ENCODE measurements around the gene AMMECR1L.
"Not testable (repeated sequence)": the region's sequence is repeated elsewhere in the genome, so short reads cannot be mapped to it uniquely, and the experiment has no call there.

The AMMECR1L gene

DNA sequence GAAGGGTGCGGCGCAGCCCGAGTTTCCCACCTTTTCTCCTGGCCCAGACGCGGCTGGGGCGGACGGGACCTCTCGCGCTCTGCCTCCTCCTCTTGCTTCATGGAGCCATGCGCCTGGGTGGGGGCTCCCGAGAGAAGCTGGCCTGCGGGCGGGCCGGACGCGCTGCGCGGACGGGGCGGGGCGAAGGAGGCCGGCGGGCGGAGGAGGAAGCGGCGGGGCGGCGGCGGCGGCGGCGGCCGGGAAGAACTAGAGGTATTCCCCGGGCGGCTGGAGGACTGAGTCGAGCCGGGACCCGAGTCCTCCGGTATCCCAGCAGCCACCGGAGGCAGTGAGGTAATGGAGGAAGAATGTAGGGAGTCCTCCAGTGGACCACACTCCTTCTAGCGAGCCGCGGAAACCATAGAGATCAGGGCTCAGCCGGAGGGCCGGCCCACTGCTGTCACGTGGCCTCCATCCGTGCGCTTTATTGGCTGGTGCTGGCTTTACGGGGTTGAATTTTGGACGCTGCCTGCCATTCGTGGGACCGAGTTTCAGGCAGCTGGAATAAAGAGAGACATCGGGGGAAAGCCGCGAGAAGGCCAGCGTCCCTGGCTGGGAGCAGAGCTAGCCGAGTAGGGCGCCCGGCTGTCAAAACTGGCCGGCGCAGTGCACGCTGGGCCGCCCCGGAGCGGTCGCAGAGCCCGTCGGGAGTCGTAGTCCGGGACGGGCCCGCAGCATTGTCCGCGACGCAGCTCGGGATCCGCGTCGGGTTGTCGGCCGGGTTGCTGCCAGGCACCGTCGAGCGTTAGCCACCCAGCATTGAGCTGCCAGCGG, at the start of gene AMMECR1L:
Gene AMMECR1L, minus strand, starts transcription at position 177 of the 813 bp plus-strand sequence. CDS start 11,722 bp downstream, outside the sequence.
- peak; percentile 78 for DNase-seq (ENCODE audit: low spot score)

DNA sequence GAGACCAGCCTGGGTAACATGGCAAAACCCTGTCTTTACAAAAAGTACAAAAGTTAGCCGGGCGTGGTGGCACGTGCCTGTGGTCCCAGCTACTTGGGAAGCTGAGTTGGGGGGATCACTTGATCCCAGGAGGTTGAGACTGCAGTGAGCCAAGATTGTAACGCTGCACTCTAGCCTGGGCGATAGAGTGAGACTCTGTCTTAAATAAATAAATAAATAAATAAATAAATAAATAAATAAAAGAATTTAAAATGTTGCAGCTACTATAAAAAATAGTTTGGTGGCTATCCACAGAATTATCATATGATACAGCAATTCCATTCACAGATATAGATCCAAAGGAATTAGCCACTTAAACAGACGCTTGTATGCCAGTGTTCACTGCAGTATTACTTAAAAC, 49.6 kb upstream of the AMMECR1L start:
- DNase-seq (ENCODE audit: low spot score) = no peak

DNA sequence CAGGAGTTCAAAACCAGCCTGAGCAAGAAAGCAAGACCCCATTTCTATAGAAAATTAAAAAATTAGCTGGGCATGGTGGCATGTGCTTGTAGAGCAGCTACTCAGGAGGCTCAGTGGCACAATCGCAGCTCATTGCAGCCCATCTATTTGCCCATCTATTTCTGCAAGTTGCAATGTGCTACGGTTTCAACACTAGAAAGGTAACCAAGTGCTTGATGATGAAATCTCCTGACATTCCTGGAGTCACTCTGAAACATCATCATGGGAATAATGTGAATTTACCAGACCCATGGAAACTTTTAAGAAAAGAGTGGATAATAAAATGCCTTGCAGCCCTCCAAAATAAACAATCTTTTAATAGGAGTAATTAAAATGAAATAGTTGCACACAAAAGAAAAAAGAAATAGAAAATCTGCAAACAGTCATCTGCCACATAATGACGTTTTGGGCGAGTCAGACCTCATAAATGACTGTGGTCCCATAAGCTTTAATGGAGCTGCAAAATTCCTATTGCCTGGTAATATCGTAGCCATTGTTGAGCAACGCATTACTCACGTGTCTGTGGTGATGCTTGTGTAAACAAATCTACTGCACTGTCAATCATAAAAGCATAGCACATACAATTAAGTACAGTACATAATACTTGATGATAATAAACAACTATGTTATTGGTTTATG, 46.6 kb upstream of the AMMECR1L start:
- no peak for DNase-seq (ENCODE audit: low spot score)

DNA sequence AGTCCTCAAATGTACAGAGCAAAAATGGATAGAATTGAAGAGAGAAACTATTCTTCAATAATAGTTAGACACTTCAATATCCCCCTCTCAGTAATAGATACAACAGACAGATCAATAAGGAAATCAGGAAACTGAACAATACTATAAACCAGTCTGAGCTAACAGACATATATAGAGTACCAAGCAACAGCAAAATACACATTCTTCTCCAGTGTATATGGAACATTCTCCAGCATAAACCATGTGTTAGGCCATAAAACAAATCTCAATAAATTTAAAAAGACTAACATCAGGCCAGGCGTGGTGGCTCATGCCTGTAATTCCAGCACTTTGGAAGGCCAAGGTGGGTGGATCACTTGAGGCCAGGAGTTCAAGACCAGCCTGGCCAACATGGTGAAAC, 43.7 kb upstream of the AMMECR1L start:
- DNase-seq (ENCODE audit: low spot score) = no peak

DNA sequence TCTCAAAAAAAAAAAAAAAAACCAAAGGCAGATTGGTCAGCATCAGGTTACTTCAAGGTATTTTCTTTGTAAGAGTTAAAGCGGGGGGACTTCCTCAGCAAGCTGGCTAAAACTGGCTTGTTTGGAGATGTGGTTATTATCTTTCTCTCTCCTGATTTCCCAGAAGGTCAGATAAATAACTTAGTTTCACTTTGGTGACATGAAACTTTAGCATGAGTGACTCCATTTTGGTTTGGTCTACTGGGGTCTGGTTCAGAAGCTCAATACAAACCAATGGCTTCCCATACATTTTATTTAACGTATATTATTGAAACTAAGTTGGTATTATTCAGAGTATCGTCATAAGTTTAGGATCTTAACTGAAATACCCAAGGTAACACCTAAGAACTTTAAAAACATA, 41.6 kb upstream of the AMMECR1L start:
- no peak for DNase-seq (ENCODE audit: low spot score)

DNA sequence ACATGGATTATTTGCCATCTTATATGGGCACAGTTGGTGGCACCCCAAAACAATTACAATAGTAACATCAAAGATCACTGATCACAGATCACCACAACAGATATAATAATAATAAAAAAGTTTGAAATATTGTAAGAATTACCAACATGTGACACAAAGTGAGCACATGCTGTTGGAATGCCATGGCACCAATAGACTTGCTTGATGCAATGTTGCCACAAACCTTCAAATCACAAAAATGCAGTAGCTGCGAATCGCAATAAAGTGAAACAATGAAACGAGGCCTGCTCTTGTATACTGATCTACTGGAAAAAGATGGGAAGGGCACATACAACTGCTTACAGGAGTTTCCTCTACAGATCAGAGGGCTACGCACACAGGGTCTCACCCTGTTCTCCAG, 32.2 kb upstream of the AMMECR1L start:
- no peak for DNase-seq (ENCODE audit: low spot score)

DNA sequence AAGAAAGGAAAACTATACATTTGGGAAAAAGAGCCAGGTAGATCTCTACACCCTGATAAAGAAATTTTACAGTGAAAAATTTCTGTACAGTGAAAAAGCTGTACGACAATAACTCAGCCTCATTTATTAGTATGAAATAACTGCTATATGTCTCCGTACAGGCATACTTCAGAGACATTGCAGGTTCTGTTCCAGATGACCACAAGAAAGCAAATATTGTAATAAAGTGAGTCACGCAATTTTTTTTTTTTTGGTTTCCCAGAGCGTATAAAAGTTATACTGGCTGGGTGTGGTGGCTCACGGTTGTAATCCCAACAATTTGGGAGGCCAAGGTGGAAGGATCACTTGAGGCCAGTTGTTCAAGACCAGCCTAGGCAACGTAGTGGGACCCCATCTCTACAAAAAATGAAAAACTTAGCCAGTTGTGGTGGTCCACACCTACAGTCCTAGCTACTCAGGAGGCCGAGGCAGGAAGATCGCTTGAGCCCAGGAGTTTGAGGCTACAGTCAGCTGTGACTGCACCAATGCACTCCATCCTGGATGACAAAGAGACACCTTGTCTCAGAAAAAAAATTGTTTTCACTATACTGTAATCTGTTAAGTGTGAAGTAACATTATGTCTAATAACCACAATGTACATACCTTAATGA, 28.2 kb upstream of the AMMECR1L start:
- DNase-seq (ENCODE audit: low spot score) = no peak

DNA sequence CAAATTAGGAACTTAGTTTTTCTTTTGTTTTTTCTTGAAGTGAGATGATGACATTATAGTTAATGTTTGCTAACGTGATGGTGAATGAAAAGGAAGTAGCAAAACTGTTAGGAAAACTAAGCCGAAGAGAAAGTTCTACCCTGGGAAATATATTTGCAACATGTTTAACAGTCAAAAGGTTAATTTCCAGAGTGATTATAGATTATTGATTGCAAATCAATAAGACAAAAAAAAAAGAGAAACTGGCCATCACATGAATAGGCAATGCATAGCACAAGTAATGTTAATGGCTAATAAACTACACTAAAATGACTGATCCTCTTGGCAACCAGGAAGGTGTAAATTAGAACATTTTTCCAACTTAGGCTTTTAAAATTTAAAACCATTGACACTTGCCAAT, 26.0 kb upstream of the AMMECR1L start:
- DNase-seq (ENCODE audit: low spot score) = no peak

DNA sequence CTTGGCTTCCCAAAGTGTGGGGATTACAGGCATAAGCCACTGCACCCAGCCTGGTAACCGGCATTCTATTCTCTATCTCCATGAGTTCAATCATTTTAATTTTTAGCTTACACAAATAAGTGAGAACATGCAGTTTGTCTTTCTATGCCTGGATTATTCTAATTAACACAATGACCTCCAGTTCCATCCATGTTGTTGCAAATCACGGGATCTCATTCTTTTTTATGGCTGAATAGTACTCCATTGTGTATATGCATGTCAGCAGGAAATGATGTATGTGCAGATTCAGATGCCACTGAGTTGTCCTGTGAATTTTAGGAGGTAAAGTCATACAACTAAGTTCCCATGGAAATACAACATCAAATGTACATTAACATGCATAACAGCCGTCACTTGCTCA, 24.7 kb upstream of the AMMECR1L start:
- no peak for DNase-seq (ENCODE audit: low spot score)

DNA sequence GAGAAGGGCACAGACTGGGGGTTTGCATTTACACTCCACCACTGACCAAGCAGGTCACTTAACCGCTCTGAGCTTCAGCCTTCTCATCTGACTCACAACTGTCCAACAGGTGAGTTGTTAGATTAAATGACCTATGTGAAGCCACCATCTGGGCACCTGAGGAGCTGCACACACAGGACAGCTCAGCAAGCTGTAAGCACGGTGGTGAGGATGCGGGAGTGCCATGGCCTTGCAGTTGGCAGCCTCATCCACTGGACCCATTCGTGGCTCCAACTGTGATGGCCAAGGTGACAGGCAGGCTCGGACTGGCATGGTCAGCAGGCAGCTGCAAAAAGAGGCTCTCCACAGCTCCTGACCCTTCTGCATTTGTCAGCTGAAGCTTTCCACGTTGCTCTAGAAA, 23.3 kb upstream of the AMMECR1L start:
- no peak for DNase-seq (ENCODE audit: low spot score)

DNA sequence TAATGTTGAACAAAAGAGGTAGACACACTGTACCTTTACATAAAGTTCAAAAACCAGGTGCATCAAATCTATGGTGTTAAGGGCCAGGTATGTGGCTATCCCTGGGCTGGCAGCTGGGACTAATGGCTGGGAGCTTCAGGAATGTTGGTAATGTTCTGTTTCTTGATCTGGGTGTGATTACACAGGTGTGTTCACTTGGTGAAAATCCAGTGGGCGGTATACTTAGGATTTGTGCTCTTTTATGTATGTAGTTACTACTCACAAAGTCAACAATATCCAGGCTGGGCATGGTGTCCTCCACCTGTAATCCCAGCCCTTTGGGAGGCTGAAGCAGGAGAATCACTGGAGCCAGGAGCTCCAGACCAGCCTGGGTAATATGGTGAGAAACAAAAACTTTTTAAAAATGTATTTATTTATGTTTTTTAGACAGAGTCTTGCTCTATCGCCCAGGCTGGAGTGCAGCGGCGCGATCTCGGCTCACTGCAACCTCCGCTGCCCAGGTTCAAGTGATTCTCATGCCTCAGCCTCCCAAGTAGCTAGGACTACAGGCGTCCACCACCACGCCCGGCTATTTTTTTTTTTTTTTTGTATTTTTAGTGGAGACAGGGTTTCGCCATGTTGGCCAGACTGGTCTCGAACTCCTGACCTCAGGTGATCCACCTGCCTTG, 22.1 kb upstream of the AMMECR1L start:
- DNase-seq (ENCODE audit: low spot score) = not testable (repeated sequence)

DNA sequence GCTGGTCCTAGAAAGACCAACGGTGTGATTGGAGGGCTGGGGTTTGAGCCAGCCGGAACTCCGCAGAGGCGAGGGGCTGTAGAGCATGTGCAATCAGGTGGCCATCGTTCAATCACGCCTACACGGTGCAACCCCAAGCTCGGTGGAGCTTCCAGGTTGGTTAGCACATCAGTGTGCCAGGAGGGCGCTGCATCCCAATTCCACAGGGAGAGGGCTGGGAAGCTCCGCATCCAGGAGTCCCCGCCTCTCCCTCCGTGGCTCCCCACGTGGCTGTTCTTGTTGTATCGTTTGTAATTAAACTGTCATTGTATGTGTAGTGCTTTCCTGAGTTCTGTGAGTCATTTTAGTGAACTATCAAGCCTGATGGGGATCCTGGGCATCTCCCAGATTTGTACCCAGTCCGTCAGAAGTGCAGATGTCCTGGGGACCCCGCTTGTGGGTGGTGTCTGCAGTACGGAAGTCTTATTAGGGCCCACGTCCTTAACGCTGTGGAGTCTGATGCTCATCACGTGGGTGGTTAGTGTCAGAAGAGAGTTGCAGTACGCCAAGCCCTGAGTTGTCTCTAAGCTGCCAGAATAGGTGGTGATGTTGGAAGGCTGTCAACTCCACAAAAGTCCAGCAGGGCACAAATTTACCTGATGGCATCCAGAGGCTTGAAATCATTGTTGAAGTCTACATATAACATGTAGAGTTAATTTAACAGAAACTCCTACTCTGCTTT, 20.6 kb upstream of the AMMECR1L start:
- DNase-seq (ENCODE audit: low spot score) = no peak

DNA sequence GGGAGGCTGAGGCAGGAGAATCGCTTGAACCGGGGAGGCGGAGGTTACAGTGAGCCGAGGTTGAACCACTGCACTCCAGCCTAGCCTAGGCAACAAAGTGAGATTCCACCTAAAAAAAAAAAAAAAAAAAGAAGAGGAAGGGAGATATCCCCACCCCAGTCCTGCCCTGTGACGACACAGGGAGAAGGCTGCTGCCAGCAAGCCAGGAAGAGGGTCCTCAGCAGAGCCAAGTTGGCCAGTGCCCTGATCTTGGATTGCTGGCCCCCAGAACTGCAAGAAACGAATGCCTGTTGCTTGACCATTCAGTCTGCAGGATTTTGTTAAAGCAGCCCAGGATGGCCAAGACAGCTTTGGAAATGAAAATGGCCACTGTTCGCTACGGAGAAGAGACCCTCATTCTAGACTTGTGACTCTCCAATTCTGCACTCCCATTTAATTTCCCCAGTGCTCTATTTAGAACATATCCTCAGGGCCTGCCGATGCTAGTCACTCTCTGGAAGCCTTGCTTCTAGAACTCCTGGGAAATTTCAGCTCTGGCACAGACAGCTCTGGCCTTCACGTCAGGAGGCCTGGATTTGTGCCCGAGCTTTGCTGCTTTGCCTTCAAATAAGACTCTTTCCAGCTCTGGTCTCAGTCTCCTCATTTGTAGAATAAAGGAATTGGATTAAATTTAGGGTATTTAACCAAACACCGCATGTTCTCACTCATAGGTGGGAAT, 15.7 kb upstream of the AMMECR1L start:
- peak; percentile 67 for DNase-seq (ENCODE audit: low spot score)

DNA sequence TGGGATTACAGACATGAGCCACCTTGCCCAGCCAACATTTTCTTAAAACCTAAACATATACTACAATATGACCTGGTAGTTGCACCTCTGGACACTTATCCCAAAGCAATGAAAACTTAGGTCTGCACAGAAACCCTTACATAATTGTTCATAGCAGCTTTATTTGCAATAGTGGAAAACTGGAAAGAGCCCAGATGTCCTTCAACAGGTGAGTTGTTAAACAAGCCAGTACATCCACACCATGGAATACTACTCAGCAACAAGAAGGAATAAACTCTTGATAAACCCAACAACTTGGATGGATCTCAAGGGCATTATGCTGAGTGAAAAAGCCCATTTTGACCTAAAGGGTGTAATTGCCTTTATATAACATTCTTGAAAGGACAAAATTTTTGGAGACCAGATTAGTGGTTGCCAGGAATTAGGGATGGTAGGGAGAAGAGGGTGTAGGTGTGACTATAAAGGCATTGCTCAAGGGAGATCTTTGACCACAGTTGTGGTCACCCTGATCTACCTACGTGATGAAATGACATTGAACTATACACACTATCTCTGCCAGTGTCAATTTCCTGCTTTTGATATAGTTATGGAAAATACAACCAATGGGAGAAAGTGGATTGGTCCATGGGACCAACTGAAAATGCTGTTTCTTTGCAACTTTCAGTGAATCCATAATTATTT, 11.9 kb upstream of the AMMECR1L start:
- no peak for DNase-seq (ENCODE audit: low spot score)

DNA sequence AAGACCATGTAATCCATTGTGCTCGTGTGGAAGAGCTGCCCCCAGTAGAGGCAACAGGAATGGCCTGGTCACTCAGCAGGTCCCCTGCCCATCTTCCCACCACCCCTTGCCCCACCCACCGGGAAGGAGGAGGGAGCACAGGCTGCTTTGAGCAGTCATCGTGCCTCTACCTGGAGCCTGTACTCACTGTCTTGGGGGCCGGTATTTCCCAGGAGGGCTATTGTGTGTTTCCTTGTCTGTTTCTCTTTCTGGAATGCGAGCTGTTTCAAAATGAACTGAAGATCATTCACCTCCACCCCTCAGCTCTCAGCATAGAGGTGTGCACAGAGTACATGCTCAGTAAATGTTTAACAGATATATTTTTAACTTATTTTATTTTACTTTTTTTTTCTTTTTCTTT, 7.7 kb upstream of the AMMECR1L start:
- DNase-seq (ENCODE audit: low spot score) = no peak

DNA sequence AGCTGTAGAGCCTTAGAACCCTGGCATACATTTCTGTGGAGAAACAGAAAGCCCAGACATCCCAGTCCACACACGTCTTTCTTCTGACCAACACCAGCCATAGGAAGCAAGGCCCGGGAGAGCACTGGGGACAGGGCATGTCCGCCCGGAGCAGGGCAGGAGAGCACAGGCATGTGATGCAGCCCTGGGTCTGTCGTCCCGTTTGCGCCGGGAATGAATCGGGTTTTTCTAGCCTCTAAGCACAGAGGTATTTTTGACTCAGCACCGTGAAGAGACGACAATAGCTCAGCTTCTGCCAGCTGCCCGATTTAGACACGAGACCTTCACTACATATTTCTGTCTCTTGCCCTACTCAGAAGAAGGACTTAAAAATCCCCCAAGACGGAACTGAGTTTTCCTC, 7.3 kb upstream of the AMMECR1L start:
- no peak for DNase-seq (ENCODE audit: low spot score)

DNA sequence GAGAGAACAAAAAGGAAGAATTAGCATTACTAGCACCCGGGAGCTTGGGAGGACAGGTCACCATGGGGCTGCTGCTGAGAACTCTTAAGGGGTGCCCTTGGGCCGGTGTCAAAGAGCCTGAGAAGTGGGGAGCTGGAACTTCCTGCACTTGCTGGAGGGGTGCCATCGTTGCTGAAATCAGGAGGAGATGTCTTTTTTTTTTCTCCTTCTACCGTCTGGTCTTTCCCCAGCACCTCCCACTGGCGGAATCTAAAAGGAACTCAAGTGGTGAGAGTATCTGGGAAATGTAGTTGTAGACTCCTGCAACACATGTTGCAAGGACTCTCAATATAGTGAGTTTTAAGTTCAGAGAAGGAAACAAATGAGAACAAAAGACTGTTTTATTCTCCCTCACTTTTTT, 6.1 kb upstream of the AMMECR1L start:
- DNase-seq (ENCODE audit: low spot score) = peak; percentile 48

DNA sequence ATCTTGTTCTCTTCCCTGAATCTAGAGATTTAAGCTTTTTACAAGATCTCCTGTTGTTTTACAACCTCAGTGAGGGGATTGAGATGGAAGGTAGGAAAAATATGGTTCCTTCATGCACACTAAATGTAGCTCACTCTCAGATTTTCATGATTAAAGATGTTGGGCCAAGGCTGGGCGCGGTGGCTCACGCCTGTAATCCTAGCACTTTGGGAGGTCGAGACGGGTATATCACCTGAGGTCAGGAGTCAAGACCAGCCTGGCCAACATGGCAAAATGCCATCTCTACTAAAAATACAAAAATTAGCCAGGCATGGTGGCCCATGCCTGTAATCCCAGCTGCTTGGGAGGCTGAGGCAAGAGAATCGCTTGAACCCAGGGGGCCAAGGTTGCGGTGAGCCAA, 5.0 kb upstream of the AMMECR1L start:
- DNase-seq (ENCODE audit: low spot score) = not testable (repeated sequence)

DNA sequence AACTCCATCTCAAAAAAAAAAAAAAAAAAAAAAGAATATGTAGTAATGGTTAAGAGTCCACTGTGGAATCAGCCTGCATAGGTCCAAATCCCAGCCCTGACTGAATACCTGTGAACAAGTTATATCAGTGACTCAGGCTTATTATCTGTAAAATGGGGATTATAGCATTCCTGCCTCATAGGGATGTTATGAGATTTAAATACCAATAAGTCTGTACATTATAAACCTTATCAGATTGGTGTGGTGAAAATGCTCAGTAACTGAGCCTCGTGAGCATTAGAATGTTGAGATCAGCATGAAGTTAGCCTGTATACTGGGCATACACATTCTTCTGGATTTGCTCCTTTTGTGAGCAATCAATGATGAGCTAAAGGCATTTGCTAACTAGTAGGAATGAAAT, 3.0 kb upstream of the AMMECR1L start:
- DNase-seq (ENCODE audit: low spot score) = no peak

DNA sequence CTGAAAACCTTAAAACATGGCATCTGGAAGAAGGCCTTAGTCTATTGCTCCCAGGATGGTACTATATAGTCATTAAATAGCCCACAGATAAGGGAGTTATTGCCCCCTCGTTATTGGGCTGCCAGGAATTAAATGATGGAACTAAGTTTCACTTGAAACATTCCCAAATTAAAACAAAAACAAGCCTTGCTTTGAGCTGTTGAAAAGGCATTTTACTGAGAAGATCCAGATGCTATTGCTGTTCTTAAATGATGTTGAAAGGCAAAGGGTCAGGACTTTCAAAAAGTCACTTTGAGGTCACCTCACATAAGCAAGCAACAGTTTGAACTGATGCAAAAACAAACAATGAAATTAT, 2.0 kb upstream of the AMMECR1L start:
- DNase-seq (ENCODE audit: low spot score) = no peak
